ENCODE results near the gene XG. TPM values are rescaled to one million over a fixed set of nuclear protein-coding genes. Genes with fewer than 3 reads are reported as not detected.
A peak's percentile ranks its signal among the peaks of the same experiment; 100 is the strongest.
"Not testable (repeated sequence)": the region's sequence is repeated elsewhere in the genome, so short reads cannot be mapped to it uniquely, and the experiment has no call there.

XG gene
- total RNA-seq, 1 donor from 2014 or later = not detected

- not testable (repeated sequence) for DNase-seq (ENCODE audit: low read depth)
Observed at GRCh38 chrX:2780472-2781225, 28.8 kb downstream of the XG start.

DNA sequence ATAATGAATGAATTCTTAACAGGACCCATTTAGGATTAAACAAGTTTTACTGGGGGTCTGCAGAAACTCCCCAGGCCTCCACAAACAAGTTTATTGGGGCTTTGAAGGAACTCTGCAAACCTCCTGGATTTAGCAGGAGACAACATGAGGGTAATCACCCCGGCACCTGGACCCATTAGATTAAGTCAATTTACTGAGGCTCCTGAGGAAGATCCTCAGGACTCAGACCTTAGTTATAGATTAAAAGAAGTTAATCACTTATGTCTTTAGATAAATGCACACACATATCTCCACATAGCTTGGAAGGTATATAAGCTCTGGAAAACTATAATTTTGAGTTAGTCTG, 29.4 kb downstream of the XG start:
- DNase-seq (ENCODE audit: low read depth) = no peak

DNA sequence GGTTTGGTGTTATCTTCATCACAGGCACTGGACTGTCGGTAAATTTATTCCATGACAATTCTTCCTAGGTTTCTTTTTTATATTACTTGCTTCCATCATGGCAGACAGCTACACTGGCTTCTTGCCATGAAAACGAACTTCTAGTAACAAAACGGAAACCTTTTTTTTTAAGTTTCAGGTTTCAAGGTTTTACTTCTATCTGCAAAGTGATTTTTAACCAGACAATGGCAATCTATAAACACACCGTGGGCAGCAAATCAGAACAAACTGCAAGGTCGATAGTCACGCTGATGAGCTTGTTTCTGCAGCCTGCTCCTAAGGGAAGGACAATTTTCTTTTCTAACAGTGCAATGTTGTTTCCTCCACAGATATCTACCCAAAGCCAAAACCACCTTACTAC, 29.9 kb downstream of the XG start:
- DNase-seq (ENCODE audit: low read depth) = no peak

- no peak for DNase-seq (ENCODE audit: low read depth)
Observed at GRCh38 chrX:2782171-2782570, 30.3 kb downstream of the XG start.

GRCh38 chrX:2782778-2783177, 30.9 kb downstream of the XG start:
- DNase-seq (ENCODE audit: low read depth) = no peak

- DNase-seq (ENCODE audit: low read depth) = no peak
Observed at GRCh38 chrX:2784026-2784425, 32.2 kb downstream of the XG start.

DNA sequence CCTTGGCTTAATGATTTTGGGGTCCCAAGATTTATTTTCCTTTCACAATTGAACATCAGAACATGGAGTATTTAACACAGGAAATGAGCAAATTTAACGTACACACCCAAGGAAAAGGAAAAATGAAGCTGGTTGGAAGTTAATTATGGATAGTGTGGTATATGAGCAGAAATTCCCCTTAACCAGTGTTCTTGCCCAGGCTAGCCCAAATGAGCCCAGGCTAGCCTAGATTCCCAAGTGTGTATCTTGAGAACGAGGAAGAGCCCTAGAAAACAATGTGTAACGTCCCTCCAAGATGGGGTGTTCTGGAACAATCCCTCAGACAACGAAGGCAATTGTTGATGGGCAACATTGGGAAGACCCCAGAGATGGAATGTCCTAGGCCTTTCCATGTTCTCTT, 33.7 kb downstream of the XG start:
- DNase-seq (ENCODE audit: low read depth) = no peak

DNA sequence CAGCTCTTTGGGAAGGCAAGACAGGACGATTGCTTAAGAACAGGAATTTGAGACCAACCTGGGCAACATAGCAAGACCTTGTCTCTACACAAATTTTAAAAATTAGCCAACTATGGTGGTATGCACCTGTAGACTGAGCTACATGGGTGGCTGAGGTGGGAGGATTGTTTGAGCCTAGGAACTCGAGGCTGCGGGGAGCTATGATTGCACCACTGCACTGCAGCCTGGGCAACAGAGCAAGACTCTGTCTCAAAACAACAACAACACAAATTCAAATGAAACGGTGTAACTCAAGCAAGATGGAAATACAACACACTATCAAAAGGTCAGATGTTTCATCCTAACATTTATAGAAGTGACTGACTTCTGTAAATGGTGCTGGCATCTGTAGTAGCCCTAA, 37.1 kb downstream of the XG start:
- no peak for DNase-seq (ENCODE audit: low read depth)

DNA sequence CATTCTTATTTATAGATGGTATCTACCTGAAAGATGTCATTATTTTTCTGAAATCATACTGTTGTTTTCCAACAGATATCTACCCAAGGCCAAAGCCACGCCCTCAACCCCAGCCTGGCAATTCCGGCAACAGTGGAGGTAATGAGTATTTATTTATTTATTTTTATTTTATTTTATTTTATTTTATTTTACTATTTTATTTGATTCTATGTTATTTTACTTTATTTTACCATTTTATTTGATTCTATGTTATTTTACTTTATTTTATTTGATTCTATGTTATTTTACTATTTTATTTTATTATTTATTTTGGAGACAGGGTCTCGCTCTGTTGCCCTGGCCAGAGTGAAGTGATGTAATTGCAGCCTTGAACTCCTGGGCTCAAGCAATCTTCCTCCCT, 37.7 kb downstream of the XG start:
- no peak for DNase-seq (ENCODE audit: low read depth)

DNA sequence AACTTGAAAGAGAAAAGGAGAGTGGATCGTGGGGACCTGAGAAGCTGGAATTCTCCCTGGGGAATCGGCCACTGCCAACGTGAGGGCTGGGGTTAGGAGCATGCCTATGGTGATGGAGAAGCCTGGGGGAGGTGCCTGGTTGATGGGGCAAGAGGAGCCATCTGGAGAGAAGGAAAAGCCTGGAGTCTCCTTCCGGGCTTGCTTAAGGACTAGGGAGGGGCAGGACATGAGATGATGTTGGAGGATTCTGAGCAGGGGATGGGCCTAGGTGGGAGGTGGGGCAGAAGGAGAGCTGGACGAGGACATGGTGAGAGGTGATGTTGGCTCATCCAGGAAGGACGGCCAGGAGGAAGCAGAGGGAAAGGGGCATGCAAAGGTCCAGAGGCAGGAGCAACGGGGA, 41.9 kb downstream of the XG start:
- no peak for DNase-seq (ENCODE audit: low read depth)

GRCh38 chrX:2794336-2794735, 42.5 kb downstream of the XG start:
- no peak for DNase-seq (ENCODE audit: low read depth)

DNA sequence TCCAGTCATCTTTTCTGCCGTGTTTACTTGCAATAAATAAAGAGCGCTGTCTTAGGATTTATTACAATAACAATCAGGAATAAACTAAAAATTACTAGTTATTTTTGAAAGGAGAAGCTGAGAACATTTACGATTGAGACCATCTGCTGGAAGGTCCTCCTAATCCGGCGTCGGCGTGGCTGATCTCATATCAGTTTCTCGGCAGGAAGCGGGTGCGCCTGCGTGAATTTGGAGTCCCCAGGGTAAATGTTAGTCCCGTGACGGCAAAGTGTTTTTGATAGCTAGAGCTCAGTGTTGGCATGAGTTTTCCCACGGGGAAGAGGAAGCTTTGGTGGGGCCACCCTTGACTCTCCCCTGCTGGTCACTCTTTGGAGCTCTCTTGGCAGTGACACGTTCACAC, 45.0 kb downstream of the XG start:
- DNase-seq (ENCODE audit: low read depth) = not testable (repeated sequence)

DNA sequence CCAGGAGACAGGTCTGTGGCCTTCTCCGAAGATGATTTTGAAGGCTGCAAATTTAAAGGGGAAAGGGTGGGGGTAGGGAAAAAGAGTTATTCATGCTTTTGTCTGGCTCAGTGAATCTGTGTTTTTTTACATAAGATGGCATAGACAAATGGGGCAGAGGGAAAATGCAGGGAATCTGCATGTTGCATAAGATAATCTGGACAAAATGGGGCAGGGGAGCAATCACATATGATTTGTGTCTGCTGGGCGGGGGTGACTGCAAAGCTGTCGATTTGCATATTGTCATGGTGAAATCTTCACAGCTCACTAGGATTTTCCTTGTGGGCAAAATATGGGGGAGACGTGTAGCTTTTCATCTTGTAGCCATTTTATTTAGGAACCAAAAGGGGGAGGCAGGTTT, 47.5 kb downstream of the XG start:
- DNase-seq (ENCODE audit: low read depth) = no peak

GRCh38 chrX:2799980-2800379, 48.1 kb downstream of the XG start:
- not testable (repeated sequence) for DNase-seq (ENCODE audit: low read depth)

DNA sequence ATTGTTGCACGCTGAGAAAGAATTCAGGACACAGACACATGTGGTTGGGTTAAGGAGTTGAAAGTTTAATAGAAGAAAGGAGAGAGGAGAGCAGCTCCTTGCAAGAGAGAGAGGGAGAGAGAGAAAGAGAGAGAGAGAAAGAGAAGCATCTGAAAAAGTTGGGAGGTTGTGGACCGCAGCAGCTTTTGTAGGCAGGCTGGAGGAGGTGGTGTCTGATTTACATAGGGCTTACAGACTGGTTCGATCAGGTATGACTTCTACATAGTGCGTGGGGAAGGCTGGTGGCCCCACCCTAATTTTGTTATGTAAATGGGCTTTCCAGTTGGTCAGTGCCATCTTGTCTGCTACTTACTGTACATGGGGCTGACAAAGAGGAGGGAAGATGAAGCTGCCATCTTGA, 49.4 kb downstream of the XG start:
- no peak for DNase-seq (ENCODE audit: low read depth)

DNA sequence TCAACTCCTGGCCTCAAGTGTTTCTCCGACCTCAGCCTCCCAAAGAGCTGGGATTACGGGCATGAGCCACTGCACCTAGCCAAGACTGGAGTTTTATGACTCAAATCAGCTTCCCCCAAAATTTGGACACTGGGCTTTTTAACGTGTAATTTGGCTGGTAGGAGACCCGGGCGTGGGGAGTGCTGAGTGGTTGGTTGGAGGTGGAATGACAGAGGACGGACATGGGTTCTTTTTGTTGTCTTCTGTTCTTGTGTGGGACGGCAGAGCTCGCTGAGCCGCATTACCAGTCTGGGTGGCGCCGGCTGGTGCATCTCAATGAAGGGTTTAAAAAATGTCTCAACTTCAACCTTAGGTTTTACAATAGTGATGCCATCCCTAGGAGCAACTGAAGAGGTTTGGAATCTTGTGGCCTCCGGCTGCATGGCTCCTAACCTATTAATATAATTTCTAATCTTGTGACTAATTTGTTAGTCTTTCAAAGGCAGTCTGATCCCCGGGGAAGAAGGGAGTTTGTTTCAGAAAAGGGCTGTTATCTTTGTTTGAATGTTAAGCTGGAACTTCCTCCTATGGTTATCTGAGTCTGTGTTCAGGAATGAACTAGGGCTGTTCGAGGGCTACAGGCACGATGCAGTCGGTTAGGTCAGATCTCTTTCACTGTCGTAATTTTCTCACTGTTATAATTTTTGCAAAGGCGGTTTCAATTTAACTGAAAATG, 50.7 kb downstream of the XG start:
- DNase-seq (ENCODE audit: low read depth) = not testable (repeated sequence)

- not testable (repeated sequence) for DNase-seq (ENCODE audit: low read depth)
Observed at GRCh38 chrX:2803486-2803885, 51.6 kb downstream of the XG start.

GRCh38 chrX:2804106-2804843, 52.4 kb downstream of the XG start:
- not testable (repeated sequence) for DNase-seq (ENCODE audit: low read depth)

GRCh38 chrX:2804858-2805257, 53.0 kb downstream of the XG start:
- DNase-seq (ENCODE audit: low read depth) = not testable (repeated sequence)

DNA sequence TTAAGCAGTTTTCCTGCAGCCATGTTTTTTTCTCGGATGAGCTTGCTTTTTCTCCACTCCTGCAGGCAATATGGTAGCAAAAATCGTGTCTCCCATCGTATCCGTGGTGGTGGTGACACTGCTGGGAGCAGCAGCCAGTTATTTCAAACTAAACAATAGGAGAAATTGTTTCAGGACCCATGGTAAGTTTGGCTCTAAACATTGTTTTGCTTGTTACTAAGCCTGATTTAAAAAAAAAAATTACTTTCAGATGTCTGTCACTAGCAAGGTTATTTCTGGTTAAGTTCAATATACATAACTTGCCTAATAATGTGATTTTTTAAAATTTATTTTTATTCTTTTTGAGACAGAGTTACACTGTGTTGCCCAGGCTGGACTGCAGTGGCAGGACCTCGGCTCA, 59.4 kb downstream of the XG start:
- DNase-seq (ENCODE audit: low read depth) = no peak

GRCh38 chrX:2812161-2812907, 60.5 kb downstream of the XG start:
- peak; percentile 5 for DNase-seq (ENCODE audit: low read depth)

GRCh38 chrX:2817036-2817435, 65.2 kb downstream of the XG start:
- DNase-seq (ENCODE audit: low read depth) = no peak
